ENCODE measurements around the gene TLE1.

The TLE1 gene

GRCh38 chr9:81620002-81620390, 69.4 kb downstream of the TLE1 start:
- Histone ChIP-seq H4K20me1 (ENCODE audit: insufficient read depth) (no peaks in the 10 kb centered on the region), H3K27me3 (ENCODE audit: insufficient read depth, low read depth) (no peaks in the 10 kb centered on the region), H3K36me3 (ENCODE audit: insufficient read depth) (no peaks in the 10 kb centered on the region), H3K27ac (peak overlapping the region; percentile 60), H3K4me3 (IDR thresholded peaks at IDR 0.05; ENCODE audit: insufficient read depth, low read depth, low read length) (no peak overlapping the region), H3K4me1 (ENCODE audit: low read depth, poor library complexity, severe bottlenecking) (peaks cover 49% of the 10 kb centered on the region), H3K4me2 (peak overlapping the region; percentile 70), H3K9ac (peak overlapping the region; percentile 5; the same call in 1 of the 2 replicates), H3K79me2 (ENCODE audit: insufficient read depth, low read depth) (no peaks in the 10 kb centered on the region), H2AFZ (ENCODE audit: low read depth) (peak overlapping the region; percentile 19; the same call in 1 of the 2 replicates)
- no peak for TF ChIP-seq CTCF (conservative IDR thresholded peaks at IDR 0.05; ENCODE audit: low read depth, low read length)

GRCh38 chr9:81619353-81620001, 69.9 kb downstream of the TLE1 start:
- Histone ChIP-seq H3K27me3 (ENCODE audit: insufficient read depth, low read depth) (no peaks in the 10 kb centered on the region), H3K9ac (peak overlapping the region; percentile 5; the same call in 1 of the 2 replicates), H3K36me3 (ENCODE audit: insufficient read depth) (no peaks in the 10 kb centered on the region), H3K4me3 (IDR thresholded peaks at IDR 0.05; ENCODE audit: insufficient read depth, low read depth, low read length) (no peak overlapping the region), H4K20me1 (ENCODE audit: insufficient read depth) (no peaks in the 10 kb centered on the region), H3K27ac (peak overlapping the region; percentile 60), H2AFZ (ENCODE audit: low read depth) (peak overlapping the region; percentile 19; the same call in 1 of the 2 replicates), H3K79me2 (ENCODE audit: insufficient read depth, low read depth) (no peaks in the 10 kb centered on the region), H3K4me2 (peak overlapping the region; percentile 70), H3K4me1 (ENCODE audit: low read depth, poor library complexity, severe bottlenecking) (peaks cover 49% of the 10 kb centered on the region)
- no peak for TF ChIP-seq CTCF (conservative IDR thresholded peaks at IDR 0.05; ENCODE audit: low read depth, low read length)

- Histone ChIP-seq H2AFZ (ENCODE audit: low read depth) (no peak overlapping the region), H3K36me3 (ENCODE audit: insufficient read depth) (no peaks in the 10 kb centered on the region), H3K27me3 (ENCODE audit: insufficient read depth, low read depth) (no peaks in the 10 kb centered on the region), H3K4me3 (IDR thresholded peaks at IDR 0.05; ENCODE audit: insufficient read depth, low read depth, low read length) (no peak overlapping the region), H3K4me1 (ENCODE audit: low read depth, poor library complexity, severe bottlenecking) (peaks cover 49% of the 10 kb centered on the region), H3K4me2 (peak overlapping the region; percentile 70; the same call in 1 of the 2 replicates), H3K27ac (peak overlapping the region; percentile 60; the same call in 1 of the 2 replicates), H4K20me1 (ENCODE audit: insufficient read depth) (no peaks in the 10 kb centered on the region), H3K9ac (no peak overlapping the region), H3K79me2 (ENCODE audit: insufficient read depth, low read depth) (no peaks in the 10 kb centered on the region)
- no peak for TF ChIP-seq CTCF (conservative IDR thresholded peaks at IDR 0.05; ENCODE audit: low read depth, low read length)
Measured at GRCh38 chr9:81618923-81619322, 70.4 kb downstream of the TLE1 start.

- Histone ChIP-seq H3K4me2 (no peak overlapping the region), H4K20me1 (ENCODE audit: insufficient read depth) (no peaks in the 10 kb centered on the region), H3K27ac (no peak overlapping the region), H3K27me3 (ENCODE audit: insufficient read depth, low read depth) (no peaks in the 10 kb centered on the region), H2AFZ (ENCODE audit: low read depth) (no peak overlapping the region), H3K36me3 (ENCODE audit: insufficient read depth) (no peaks in the 10 kb centered on the region), H3K9ac (no peak overlapping the region), H3K4me1 (ENCODE audit: low read depth, poor library complexity, severe bottlenecking) (peaks cover 28% of the 10 kb centered on the region), H3K79me2 (ENCODE audit: insufficient read depth, low read depth) (no peaks in the 10 kb centered on the region), H3K4me3 (IDR thresholded peaks at IDR 0.05; ENCODE audit: insufficient read depth, low read depth, low read length) (no peak overlapping the region)
- TF ChIP-seq CTCF (conservative IDR thresholded peaks at IDR 0.05; ENCODE audit: low read depth, low read length), result no peak
Measured at GRCh38 chr9:81616141-81616540, 73.2 kb downstream of the TLE1 start.

All from KMS-11 (cell line).